IMR-90 (cell line): ENCODE measurements around the gene POU2AF1.
"Not testable (repeated sequence)": the region's sequence is repeated elsewhere in the genome, so short reads cannot be mapped to it uniquely, and the experiment has no call there.

Experiments used
- BHLHE40 ChIP-seq: fragments of 150-350 bp; IDR thresholded peaks from 2 replicates; pipeline ENCODE4 v1.6.1; 2016; ENCODE audit warnings: mild to moderate bottlenecking, low read depth, low read length
- CHD1 ChIP-seq: IDR thresholded peaks from 2 replicates; pipeline ENCODE4 v1.6.1; 2012; ENCODE audit warnings: low read depth, low read length, improper control_type of control experiment
- CTCF ChIP-seq: conservative IDR thresholded peaks from 2 replicates; pipeline ENCODE4 v1.5.1; 2012; ENCODE audit warnings: mild to moderate bottlenecking, low read depth, low read length, improper control_type of control experiment
- FOS ChIP-seq: fragments of 150-350 bp; IDR thresholded peaks from 2 replicates; pipeline ENCODE4 v1.6.1; 2016; ENCODE audit warnings: low read depth, low read length
- MAFK ChIP-seq: IDR thresholded peaks from 2 replicates; pipeline ENCODE4 v1.6.1; 2012; ENCODE audit warnings: low read depth, low read length, improper control_type of control experiment
- MAZ ChIP-seq: IDR thresholded peaks from 2 replicates; pipeline ENCODE4 v1.6.1; 2012; ENCODE audit warnings: low read depth, mild to moderate bottlenecking, low read length, improper control_type of control experiment, moderate library complexity, borderline replicate concordance
- MXI1 ChIP-seq: IDR thresholded peaks from 2 replicates; pipeline ENCODE4 v1.6.1; 2012; ENCODE audit warnings: low read depth, mild to moderate bottlenecking, low read length, moderate library complexity, borderline replicate concordance
- NFE2L2 ChIP-seq: fragments of 150-350 bp; IDR thresholded peaks from 2 replicates; pipeline ENCODE4 v1.6.1; 2016; ENCODE audit warnings: low read depth, mild to moderate bottlenecking, low read length
- POLR2A ChIP-seq: IDR thresholded peaks from 2 replicates; pipeline ENCODE4 v1.6.1; 2012; ENCODE audit warnings: mild to moderate bottlenecking, low read depth, low read length
- RAD21 ChIP-seq: IDR thresholded peaks from 2 replicates; pipeline ENCODE4 v1.6.1; 2012; ENCODE audit warnings: low read length, improper control_type of control experiment
- RCOR1 ChIP-seq: IDR thresholded peaks from 2 replicates; pipeline ENCODE4 v1.6.1; 2012; ENCODE audit warnings: mild to moderate bottlenecking, low read length, improper control_type of control experiment; ENCODE audit not compliant: insufficient replicate concordance
- SMC3 ChIP-seq: fragments of 150-350 bp; IDR thresholded peaks from 2 replicates; pipeline ENCODE4 v1.6.1; 2016; ENCODE audit warnings: low read depth, mild to moderate bottlenecking, antibody characterized with exemption, low read length, moderate library complexity
- USF2 ChIP-seq: fragments of 150-350 bp; IDR thresholded peaks from 2 replicates; pipeline ENCODE4 v1.6.1; 2017; ENCODE audit warnings: mild to moderate bottlenecking, antibody characterized with exemption, low read length, low read depth

GRCh38 chr11:111394147-111394546 is 15.1 kb upstream of the POU2AF1 start:
- not testable (repeated sequence) for TF ChIP-seq BHLHE40, MAFK, CTCF, NFE2L2, USF2, CHD1, SMC3, RAD21, MXI1, RCOR1, POLR2A, FOS, MAZ
